Measurements from ENCODE around the gene GLI2. TPM values are rescaled to one million over a fixed set of nuclear protein-coding genes. Genes with fewer than 3 reads are reported as not detected.

GLI2 gene
- total RNA-seq, 2 experiments from 2014 or later = 1.2 to 1.9 TPM

- no peaks in the 10 kb centered on the region for H3K27me3 Mint-ChIP-seq
- H3K27ac Mint-ChIP-seq = no peak overlapping the region
- H3K4me3 Mint-ChIP-seq = no peak overlapping the region
- ATAC-seq (ENCODE audit: low read depth) (no peak), DNase-seq (no peak)
- POLR2A ChIA-PET = no interaction called here
- H3K9me3 Mint-ChIP-seq = no peaks in the 10 kb centered on the region
- H3K36me3 Mint-ChIP-seq = no peaks in the 10 kb centered on the region
- no peaks in the 10 kb centered on the region for H3K4me1 Mint-ChIP-seq
These were observed 32.7 kb downstream of the GLI2 start for GRCh38 chr2:120768112-120769048.

DNA sequence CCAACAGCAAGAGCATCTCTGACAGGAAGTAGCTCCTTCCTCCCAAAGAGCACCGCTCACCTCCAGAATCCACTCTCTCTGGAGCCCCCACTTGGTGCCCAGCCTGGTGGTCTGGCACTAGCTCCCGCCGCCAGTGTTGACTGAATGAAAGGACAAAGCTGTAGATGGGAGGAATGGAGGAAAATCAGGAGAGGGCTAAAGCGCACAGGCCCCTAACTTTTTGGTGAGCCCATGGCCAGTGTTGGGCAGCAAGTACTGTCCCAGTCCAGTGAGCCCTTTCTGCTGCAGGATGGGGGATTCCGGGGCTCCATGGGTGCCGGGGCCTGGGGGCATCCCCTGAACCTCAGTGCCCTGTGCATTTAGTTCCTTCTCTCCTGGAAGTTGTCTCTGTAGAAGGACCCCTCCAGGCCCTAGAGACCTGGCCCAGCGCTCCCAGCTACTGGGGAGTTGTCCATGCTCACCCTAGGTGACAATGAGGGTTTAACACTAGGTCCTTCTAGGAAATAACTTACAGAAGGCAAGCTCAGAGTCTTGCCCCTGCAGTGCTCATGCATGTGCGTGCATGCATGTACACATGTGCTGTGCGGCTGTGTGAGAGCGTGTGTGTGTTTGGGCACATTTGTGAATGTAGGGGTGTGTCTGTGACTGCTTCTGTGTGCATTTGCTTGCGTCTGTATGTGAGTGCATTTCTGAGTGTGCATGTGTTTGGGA, 33.6 kb downstream of the GLI2 start:
- H3K27ac Mint-ChIP-seq = no peak overlapping the region
- ATAC-seq (ENCODE audit: low read depth) = no peak
- H3K36me3 Mint-ChIP-seq = no peaks in the 10 kb centered on the region
- DNase-seq = no peak
- H3K4me3 Mint-ChIP-seq = no peak overlapping the region
- H3K27me3 Mint-ChIP-seq = no peaks in the 10 kb centered on the region
- H3K9me3 Mint-ChIP-seq = no peaks in the 10 kb centered on the region
- H3K4me1 Mint-ChIP-seq = no peaks in the 10 kb centered on the region
- POLR2A ChIA-PET = no interaction called here

DNA sequence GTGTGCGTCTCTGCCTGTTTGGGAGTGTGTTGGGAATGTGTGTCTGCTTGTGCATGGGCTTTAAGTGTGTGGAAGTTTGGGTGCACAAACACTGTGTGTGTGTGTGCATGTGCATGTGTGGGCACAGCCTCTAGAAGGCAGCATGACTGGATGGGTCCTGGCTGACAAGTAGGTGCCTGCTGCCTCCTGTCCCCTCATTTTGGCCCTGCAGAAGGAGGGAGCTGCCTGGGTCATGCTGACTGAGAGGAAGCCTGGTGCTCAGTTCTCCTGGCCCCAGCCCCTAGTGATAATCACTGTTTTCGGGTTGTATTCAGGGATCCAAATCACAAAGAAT, 34.1 kb downstream of the GLI2 start:
- no peak overlapping the region for H3K4me3 Mint-ChIP-seq
- no peak for ATAC-seq (ENCODE audit: low read depth)
- H3K27ac Mint-ChIP-seq = no peak overlapping the region
- H3K27me3 Mint-ChIP-seq = no peaks in the 10 kb centered on the region
- H3K36me3 Mint-ChIP-seq = no peaks in the 10 kb centered on the region
- POLR2A ChIA-PET = no interaction called here
- H3K4me1 Mint-ChIP-seq = no peaks in the 10 kb centered on the region
- DNase-seq = no peak
- H3K9me3 Mint-ChIP-seq = no peaks in the 10 kb centered on the region

DNA sequence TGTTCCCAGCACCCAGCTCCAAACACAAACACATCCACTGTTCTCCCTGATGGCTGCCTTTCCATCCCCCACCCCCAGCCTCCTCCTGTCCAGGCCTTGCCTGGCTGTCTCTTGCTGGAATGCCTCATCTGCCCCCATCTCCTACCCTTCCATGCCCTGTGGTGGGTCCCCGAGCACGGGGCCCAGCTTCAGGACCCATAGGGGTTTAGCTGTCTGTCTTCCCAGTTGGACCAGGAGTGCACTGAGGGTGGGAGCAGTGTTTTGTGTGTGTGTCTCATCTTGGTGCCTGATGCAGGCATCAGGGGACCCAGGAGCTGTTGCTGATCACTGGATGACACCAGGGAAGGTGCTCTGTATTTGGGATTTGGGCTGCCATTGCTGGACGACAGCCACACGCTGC, 34.5 kb downstream of the GLI2 start:
- H3K4me1 Mint-ChIP-seq = no peaks in the 10 kb centered on the region
- H3K9me3 Mint-ChIP-seq = no peaks in the 10 kb centered on the region
- POLR2A ChIA-PET = no interaction called here
- no peak overlapping the region for H3K4me3 Mint-ChIP-seq
- H3K27me3 Mint-ChIP-seq = no peaks in the 10 kb centered on the region
- DNase-seq = no peak
- no peak for ATAC-seq (ENCODE audit: low read depth)
- H3K27ac Mint-ChIP-seq = no peak overlapping the region
- no peaks in the 10 kb centered on the region for H3K36me3 Mint-ChIP-seq

DNA sequence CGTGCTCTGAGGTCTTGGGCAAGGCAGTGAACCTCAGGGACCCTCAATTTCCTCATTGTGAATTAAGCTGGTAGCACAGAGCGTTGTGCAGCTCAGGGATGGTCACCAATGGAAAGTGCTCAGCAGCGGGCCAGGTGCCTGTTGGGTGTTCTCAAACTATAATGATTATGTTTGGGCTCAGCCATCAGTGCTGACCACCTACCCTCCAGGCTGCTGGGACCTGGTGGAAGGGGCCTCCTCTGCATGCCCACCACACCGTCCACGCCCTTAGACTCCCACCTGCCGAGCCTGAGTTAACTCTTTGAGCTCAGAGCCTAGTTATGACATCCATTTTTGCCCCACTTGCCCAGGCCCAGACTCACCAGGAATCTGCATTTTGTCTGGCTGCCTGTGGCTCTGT, 35.0 kb downstream of the GLI2 start:
- no peaks in the 10 kb centered on the region for H3K36me3 Mint-ChIP-seq
- POLR2A ChIA-PET = no interaction called here
- DNase-seq (no peak), ATAC-seq (ENCODE audit: low read depth) (no peak)
- H3K27me3 Mint-ChIP-seq = no peaks in the 10 kb centered on the region
- H3K27ac Mint-ChIP-seq = no peak overlapping the region
- no peaks in the 10 kb centered on the region for H3K4me1 Mint-ChIP-seq
- H3K9me3 Mint-ChIP-seq = no peaks in the 10 kb centered on the region
- no peak overlapping the region for H3K4me3 Mint-ChIP-seq

GRCh38 chr2:120771111-120771780, 35.6 kb downstream of the GLI2 start:
- Mint-ChIP-seq H3K9me3 (no peaks in the 10 kb centered on the region), H3K4me1 (no peaks in the 10 kb centered on the region), H3K27me3 (no peaks in the 10 kb centered on the region), H3K27ac (no peak overlapping the region), H3K36me3 (no peaks in the 10 kb centered on the region), H3K4me3 (no peak overlapping the region)
- POLR2A ChIA-PET = no interaction called here
- ATAC-seq (ENCODE audit: low read depth) (no peak), DNase-seq (no peak)

DNA sequence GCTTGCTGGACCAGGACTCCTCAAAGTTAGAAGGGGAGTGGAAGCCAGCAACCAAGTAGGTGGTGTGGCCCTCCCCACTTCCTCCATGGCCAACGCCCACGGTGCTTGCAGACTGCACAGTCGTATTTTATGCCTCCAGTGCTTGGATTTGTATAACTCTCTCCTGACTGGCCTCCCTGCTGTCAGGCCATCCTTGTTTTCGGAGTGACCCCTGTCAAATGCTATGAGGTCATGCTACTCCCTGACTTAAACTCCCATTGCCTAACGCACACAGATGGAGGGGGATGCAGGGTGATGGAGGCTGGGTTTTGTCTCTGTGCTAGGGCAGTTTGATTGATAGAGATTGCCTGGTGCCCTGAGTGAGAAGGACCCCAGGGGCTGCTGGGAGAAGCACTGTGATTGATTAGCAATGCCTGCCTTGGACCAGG, 36.1 kb downstream of the GLI2 start:
- no peak overlapping the region for H3K27ac Mint-ChIP-seq
- POLR2A ChIA-PET = no interaction called here
- H3K4me1 Mint-ChIP-seq = no peaks in the 10 kb centered on the region
- DNase-seq (no peak), ATAC-seq (ENCODE audit: low read depth) (no peak)
- H3K4me3 Mint-ChIP-seq = no peak overlapping the region
- no peaks in the 10 kb centered on the region for H3K9me3 Mint-ChIP-seq
- no peaks in the 10 kb centered on the region for H3K36me3 Mint-ChIP-seq
- no peaks in the 10 kb centered on the region for H3K27me3 Mint-ChIP-seq

GRCh38 chr2:120772261-120772660, 36.6 kb downstream of the GLI2 start:
- Mint-ChIP-seq H3K27me3 (no peaks in the 10 kb centered on the region), H3K9me3 (no peaks in the 10 kb centered on the region), H3K4me3 (no peak overlapping the region), H3K4me1 (no peaks in the 10 kb centered on the region), H3K36me3 (no peaks in the 10 kb centered on the region), H3K27ac (no peak overlapping the region)
- ATAC-seq (ENCODE audit: low read depth) = no peak
- DNase-seq = no peak
- POLR2A ChIA-PET = no interaction called here

DNA sequence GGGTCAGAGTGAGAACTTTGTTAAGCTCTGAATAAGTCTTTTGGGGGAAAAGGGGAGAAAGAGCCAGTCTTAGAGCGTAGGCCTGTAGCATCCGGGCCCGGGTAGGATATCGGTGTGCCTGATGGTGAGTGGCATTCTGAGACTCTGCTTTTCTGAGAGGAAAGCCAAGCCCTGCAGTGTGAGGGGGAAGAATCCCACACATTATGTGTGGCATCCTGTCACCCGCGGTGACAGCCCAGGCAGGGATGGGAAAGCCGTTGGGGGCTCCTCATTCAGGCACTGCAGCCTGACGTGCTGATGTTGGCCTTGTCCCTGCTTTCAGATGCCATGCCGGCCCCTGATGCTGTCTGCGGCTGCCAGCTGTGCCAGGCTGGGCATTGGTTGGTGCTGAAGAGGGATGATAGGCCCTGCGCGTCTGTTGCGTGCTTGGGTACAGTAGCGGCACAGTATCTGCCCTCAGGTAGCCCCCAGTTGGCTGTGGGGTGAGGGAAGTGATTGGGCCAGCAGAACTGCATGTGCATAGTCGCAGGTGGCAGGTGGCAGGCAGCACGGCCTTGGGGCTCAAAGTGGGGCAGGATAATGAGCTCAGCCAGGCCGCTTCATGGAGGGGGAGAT, 37.6 kb downstream of the GLI2 start:
- Mint-ChIP-seq H3K36me3 (no peaks in the 10 kb centered on the region), H3K27ac (no peak overlapping the region), H3K27me3 (no peaks in the 10 kb centered on the region), H3K4me3 (no peak overlapping the region), H3K4me1 (no peaks in the 10 kb centered on the region), H3K9me3 (no peaks in the 10 kb centered on the region)
- ATAC-seq (ENCODE audit: low read depth) (no peak), DNase-seq (no peak)
- POLR2A ChIA-PET = no interaction called here

DNA sequence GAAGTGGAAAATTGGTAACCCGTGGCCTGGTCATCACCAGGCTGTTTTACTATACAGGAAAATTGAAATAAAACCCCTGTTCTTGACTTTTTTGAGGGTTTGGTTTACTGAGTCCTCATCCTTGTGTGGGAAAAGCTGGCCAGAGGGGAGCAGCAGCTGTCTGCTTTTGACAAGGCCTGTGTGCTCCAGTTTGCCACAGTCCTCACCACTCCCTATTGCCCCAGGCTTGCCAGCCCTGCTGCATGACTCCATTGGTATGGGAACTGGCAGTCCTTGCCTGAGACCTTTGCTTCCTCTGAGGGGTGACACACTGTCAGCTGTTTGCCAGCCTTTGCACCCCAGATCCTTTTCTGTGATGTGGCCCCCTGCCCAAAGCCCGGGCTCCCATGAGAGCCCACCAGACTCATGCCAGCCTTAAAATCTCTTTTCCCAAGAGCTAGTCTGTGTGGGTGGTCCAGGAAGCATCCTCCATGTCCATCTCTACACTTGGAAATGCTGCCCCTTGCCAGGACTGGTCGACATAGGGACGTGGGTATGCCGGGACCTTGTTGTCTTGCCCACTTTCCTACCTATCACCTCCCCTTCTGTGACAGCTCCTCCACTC, 39.0 kb downstream of the GLI2 start:
- ATAC-seq (ENCODE audit: low read depth) = no peak
- no peak overlapping the region for H3K27ac Mint-ChIP-seq
- no peaks in the 10 kb centered on the region for H3K27me3 Mint-ChIP-seq
- H3K9me3 Mint-ChIP-seq = no peaks in the 10 kb centered on the region
- no peak for DNase-seq
- no peak overlapping the region for H3K4me3 Mint-ChIP-seq
- no peaks in the 10 kb centered on the region for H3K36me3 Mint-ChIP-seq
- no peaks in the 10 kb centered on the region for H3K4me1 Mint-ChIP-seq
- POLR2A ChIA-PET = no interaction called here

DNA sequence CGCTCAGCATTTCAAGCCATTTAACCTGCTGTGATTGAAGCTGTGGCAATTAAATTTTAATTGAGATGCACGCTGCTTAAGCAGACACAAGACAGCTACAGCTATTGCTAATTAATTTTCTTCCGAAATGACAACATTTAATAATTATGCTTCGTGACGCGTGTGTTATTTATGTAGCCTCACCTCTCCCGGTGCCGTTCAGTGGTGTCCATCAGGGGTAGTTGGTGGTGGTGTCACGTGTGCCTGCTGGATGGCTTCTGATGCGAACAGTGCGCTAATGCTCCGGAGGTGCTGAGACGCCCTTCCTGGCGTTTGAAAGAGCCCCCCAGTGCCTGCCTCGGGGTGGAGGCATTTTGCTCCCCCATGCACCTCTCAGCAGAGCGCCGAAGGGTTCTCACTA, 39.5 kb downstream of the GLI2 start:
- no peaks in the 10 kb centered on the region for H3K27me3 Mint-ChIP-seq
- H3K27ac Mint-ChIP-seq = no peak overlapping the region
- H3K4me3 Mint-ChIP-seq = no peak overlapping the region
- no peaks in the 10 kb centered on the region for H3K9me3 Mint-ChIP-seq
- DNase-seq (no peak), ATAC-seq (ENCODE audit: low read depth) (no peak)
- H3K4me1 Mint-ChIP-seq = no peaks in the 10 kb centered on the region
- no peaks in the 10 kb centered on the region for H3K36me3 Mint-ChIP-seq
- POLR2A ChIA-PET = no interaction called here

- H3K4me3 Mint-ChIP-seq = no peak overlapping the region
- H3K27me3 Mint-ChIP-seq = no peaks in the 10 kb centered on the region
- no peaks in the 10 kb centered on the region for H3K4me1 Mint-ChIP-seq
- no peaks in the 10 kb centered on the region for H3K9me3 Mint-ChIP-seq
- H3K27ac Mint-ChIP-seq = no peak overlapping the region
- DNase-seq (no peak), ATAC-seq (ENCODE audit: low read depth) (no peak)
- POLR2A ChIA-PET = no interaction called here
- H3K36me3 Mint-ChIP-seq = no peaks in the 10 kb centered on the region
These were observed 40.3 kb downstream of the GLI2 start for GRCh38 chr2:120775801-120776589.

GRCh38 chr2:120776649-120777048, 41.0 kb downstream of the GLI2 start:
- no peaks in the 10 kb centered on the region for H3K9me3 Mint-ChIP-seq
- H3K27ac Mint-ChIP-seq = no peak overlapping the region
- ATAC-seq (ENCODE audit: low read depth) = no peak
- H3K36me3 Mint-ChIP-seq = no peaks in the 10 kb centered on the region
- POLR2A ChIA-PET = no interaction called here
- no peak overlapping the region for H3K4me3 Mint-ChIP-seq
- H3K27me3 Mint-ChIP-seq = no peaks in the 10 kb centered on the region
- no peaks in the 10 kb centered on the region for H3K4me1 Mint-ChIP-seq
- no peak for DNase-seq
